ENCODE results near the gene TOMM70.

TOMM70 gene

GRCh38 chr3:100319951-100320350 is 80.9 kb downstream of the TOMM70 start:
- DNase-seq, result no peak

GRCh38 chr3:100317912-100318311 is 83.0 kb downstream of the TOMM70 start:
- DNase-seq, result no peak

GRCh38 chr3:100316641-100317069 is 84.2 kb downstream of the TOMM70 start:
- no peak for DNase-seq

Data from NCI-H2029 (cell line).